ENCODE data around the gene KRIT1. TPM values are rescaled to one million over a fixed set of nuclear protein-coding genes. Genes with fewer than 3 reads are reported as not detected.

The KRIT1 gene
- total and polyA plus RNA-seq, 9 donors, result 29.4 to 65.0 (median 52.3) TPM

DNA sequence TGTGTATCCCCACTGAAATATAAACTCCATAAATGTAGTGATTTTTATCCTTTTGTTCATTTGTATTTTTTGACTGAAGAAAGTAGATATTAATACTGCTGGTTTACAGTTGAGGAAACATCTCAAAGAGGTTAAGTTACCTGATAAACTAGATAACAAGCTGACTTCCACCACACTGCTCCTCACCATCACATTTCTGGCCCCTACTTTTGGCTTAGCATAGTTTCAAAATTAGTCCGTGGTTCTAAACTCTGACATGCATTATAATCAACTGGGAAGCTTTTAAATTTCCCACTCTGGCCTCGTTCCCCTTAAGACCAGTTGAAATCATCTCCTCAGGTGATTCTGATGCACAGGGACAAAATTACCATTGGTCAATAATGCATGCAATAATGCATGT, 43.6 kb upstream of the KRIT1 start:
- intact Hi-C loops (cut with DNase I), result no loop called here
- Histone ChIP-seq H3K27me3 (no peaks in the 10 kb centered on the region), H3K27ac (no peak overlapping the region), H3K36me3 (no peaks in the 10 kb centered on the region), H3K9me3 (no peaks in the 10 kb centered on the region), H3K4me1 (ENCODE audit: insufficient read depth) (peaks cover 1% of the 10 kb centered on the region), H3K4me3 (no peak overlapping the region)
- 93 to 98% (median 94%) methylated on average over 2 of the region's 2 CpGs for WGBS, 3 donors
- no peak for DNase-seq
- no peak for TF ChIP-seq CTCF (IDR thresholded peaks at IDR 0.05)
- no peak for TF ChIP-seq EP300 (IDR thresholded peaks at IDR 0.05)
- no peak for TF ChIP-seq POLR2A (IDR thresholded peaks at IDR 0.05)

DNA sequence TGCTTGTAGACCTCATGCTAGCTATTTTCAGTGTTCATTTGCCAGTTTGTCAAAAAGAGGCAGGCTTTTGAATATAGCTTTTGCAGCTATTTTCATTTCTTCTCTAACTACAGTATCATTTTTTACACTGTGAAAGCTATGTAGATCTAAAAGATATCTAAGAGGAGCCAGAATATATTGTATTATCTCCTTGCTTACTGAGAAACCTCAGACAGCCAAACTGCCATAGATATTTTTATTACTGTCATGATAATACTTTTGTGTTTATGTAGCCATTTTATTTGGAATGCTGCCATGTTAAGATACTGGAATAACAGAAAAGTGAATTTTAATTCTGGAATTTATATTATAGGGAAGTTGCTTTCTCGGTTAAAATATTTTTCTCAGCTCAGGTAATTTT, 37.2 kb upstream of the KRIT1 start:
- intact Hi-C loops (cut with DNase I), result no loop called here
- 79 to 82% (median 79%) methylated on average over 1 of the region's 1 CpG for WGBS, 3 donors
- H3K9me3 ChIP-seq, result no peaks in the 10 kb centered on the region
- H3K4me1 ChIP-seq (ENCODE audit: insufficient read depth), result peaks cover 5% of the 10 kb centered on the region
- H3K36me3 ChIP-seq, result no peaks in the 10 kb centered on the region
- H3K27ac ChIP-seq, result no peak overlapping the region
- TF ChIP-seq POLR2A (IDR thresholded peaks at IDR 0.05) (no peak), CTCF (IDR thresholded peaks at IDR 0.05) (no peak), EP300 (IDR thresholded peaks at IDR 0.05) (no peak)
- H3K4me3 ChIP-seq, result no peak overlapping the region
- no peak for DNase-seq
- no peaks in the 10 kb centered on the region for H3K27me3 ChIP-seq

GRCh38 chr7:92282221-92282814, 36.6 kb upstream of the KRIT1 start:
- H3K36me3 ChIP-seq, result no peaks in the 10 kb centered on the region
- TF ChIP-seq CTCF (IDR thresholded peaks at IDR 0.05) (no peak), POLR2A (IDR thresholded peaks at IDR 0.05) (no peak), EP300 (IDR thresholded peaks at IDR 0.05) (no peak)
- no peak overlapping the region for H3K4me3 ChIP-seq
- no peak for DNase-seq
- peaks cover 8% of the 10 kb centered on the region for H3K4me1 ChIP-seq (ENCODE audit: insufficient read depth)
- no peaks in the 10 kb centered on the region for H3K27me3 ChIP-seq
- H3K27ac ChIP-seq, result no peak overlapping the region
- no peaks in the 10 kb centered on the region for H3K9me3 ChIP-seq
- intact Hi-C loops (cut with DNase I), result no loop called here
- 95 to 96% (median 95%) methylated on average over 6 of the region's 6 CpGs for WGBS, 3 donors

GRCh38 chr7:92281031-92281430, 35.3 kb upstream of the KRIT1 start:
- no peak overlapping the region for H3K4me3 ChIP-seq
- no peaks in the 10 kb centered on the region for H3K27me3 ChIP-seq
- peaks cover 8% of the 10 kb centered on the region for H3K4me1 ChIP-seq (ENCODE audit: insufficient read depth)
- H3K36me3 ChIP-seq, result no peaks in the 10 kb centered on the region
- no peaks in the 10 kb centered on the region for H3K9me3 ChIP-seq
- DNase-seq, result no peak
- TF ChIP-seq CTCF (IDR thresholded peaks at IDR 0.05), result no peak
- TF ChIP-seq EP300 (IDR thresholded peaks at IDR 0.05), result no peak
- no peak for TF ChIP-seq POLR2A (IDR thresholded peaks at IDR 0.05)
- no peak overlapping the region for H3K27ac ChIP-seq
- 94 to 100% (median 96%) methylated on average over 2 of the region's 2 CpGs for WGBS, 3 donors
- intact Hi-C loops (cut with DNase I), result no loop called here

All from ovary (tissue), 9 donors.